ENCODE measurements around the gene USP20. TPM values are rescaled to one million over a fixed set of nuclear protein-coding genes. Genes with fewer than 3 reads are reported as not detected.
A peak's percentile ranks its signal among the peaks of the same experiment; 100 is the strongest.

The USP20 gene
- total RNA-seq, 3 donors from 2014 or later (not counting 1 experiment from before 2014, with no cell fraction given), result 66.8 to 86.1 (median 80.3) TPM

GRCh38 chr9:129812385-129812784 lies 22.9 kb upstream of the USP20 start:
- Histone ChIP-seq H3K27ac (ENCODE audit: low read length) (no peak overlapping the region), H3K4me3 (ENCODE audit: low read length) (no peak overlapping the region), H3K9me3 (ENCODE audit: control insufficient read depth, insufficient read depth, low read length) (no peaks in the 10 kb centered on the region), H3K4me1 (ENCODE audit: control insufficient read depth, insufficient read depth, low read length) (no peaks in the 10 kb centered on the region), H3K36me3 (ENCODE audit: control insufficient read depth, insufficient read depth, low read length) (peaks cover 64% of the 10 kb centered on the region), H3K27me3 (ENCODE audit: control insufficient read depth, insufficient read depth, low read length) (no peaks in the 10 kb centered on the region)
- TF ChIP-seq CTCF (IDR thresholded peaks at IDR 0.05), result no peak
- intact Hi-C loops (cut with micrococcal nuclease), result no loop called here
- WGBS (ENCODE audit: insufficient coverage), result 96% methylated on average over 9 of the region's 9 CpGs
- Mint-ChIP-seq H3K9me3 (no peaks in the 10 kb centered on the region), H3K27ac (peak overlapping the region in 1 of 2 donors; percentile 22), H3K4me1 (peaks cover 9 to 16% of the 10 kb centered on the region in 2 donors), H3K27me3 (ENCODE audit: low read depth in 2 of 2) (no peaks in the 10 kb centered on the region), H3K36me3 (peaks cover 8% of the 10 kb centered on the region), H3K4me3 (no peak overlapping the region)
- ATAC-seq (no peak), DNase-seq (no peak)

- Histone ChIP-seq H3K36me3 (ENCODE audit: control insufficient read depth, insufficient read depth, low read length) (peaks cover 70% of the 10 kb centered on the region), H3K4me1 (ENCODE audit: control insufficient read depth, insufficient read depth, low read length) (no peaks in the 10 kb centered on the region), H3K27me3 (ENCODE audit: control insufficient read depth, insufficient read depth, low read length) (no peaks in the 10 kb centered on the region), H3K9me3 (ENCODE audit: control insufficient read depth, insufficient read depth, low read length) (no peaks in the 10 kb centered on the region), H3K27ac (ENCODE audit: low read length) (no peak overlapping the region), H3K4me3 (ENCODE audit: low read length) (no peak overlapping the region)
- ATAC-seq (no peak), DNase-seq (no peak)
- peaks cover 13 to 18% of the 10 kb centered on the region in 2 donors for H3K4me1 Mint-ChIP-seq
- intact Hi-C loops (cut with micrococcal nuclease), result no loop called here
- H3K27ac Mint-ChIP-seq, result no peak overlapping the region
- no peaks in the 10 kb centered on the region for H3K9me3 Mint-ChIP-seq
- no peak overlapping the region for H3K4me3 Mint-ChIP-seq
- H3K36me3 Mint-ChIP-seq, result peaks cover 8% of the 10 kb centered on the region
- WGBS (ENCODE audit: insufficient coverage), result 96% methylated on average over 9 of the region's 9 CpGs
- no peak for TF ChIP-seq CTCF (IDR thresholded peaks at IDR 0.05)
- no peaks in the 10 kb centered on the region for H3K27me3 Mint-ChIP-seq (ENCODE audit: low read depth in 2 of 2)
Measured at GRCh38 chr9:129813661-129814060, 21.6 kb upstream of the USP20 start.

GRCh38 chr9:129814432-129815223 lies 20.6 kb upstream of the USP20 start:
- H3K36me3 ChIP-seq (ENCODE audit: control insufficient read depth, insufficient read depth, low read length), result peaks cover 67% of the 10 kb centered on the region
- H3K27ac Mint-ChIP-seq, result no peak overlapping the region

More at GRCh38 chr9:129814432-129815223, 20.6 kb upstream of the USP20 start:
- H3K4me3 ChIP-seq (ENCODE audit: low read length), result no peak overlapping the region
- Mint-ChIP-seq H3K9me3 (no peaks in the 10 kb centered on the region), H3K4me1 (peaks cover 18 to 21% of the 10 kb centered on the region in 2 donors), H3K4me3 (no peak overlapping the region), H3K27me3 (ENCODE audit: low read depth in 2 of 2) (no peaks in the 10 kb centered on the region), H3K36me3 (peaks cover 8% of the 10 kb centered on the region)
- no peaks in the 10 kb centered on the region for H3K27me3 ChIP-seq (ENCODE audit: control insufficient read depth, insufficient read depth, low read length)
- TF ChIP-seq CTCF (IDR thresholded peaks at IDR 0.05), result no peak
- no peaks in the 10 kb centered on the region for H3K4me1 ChIP-seq (ENCODE audit: control insufficient read depth, insufficient read depth, low read length)
- H3K9me3 ChIP-seq (ENCODE audit: control insufficient read depth, insufficient read depth, low read length), result no peaks in the 10 kb centered on the region
- 95% methylated on average over 17 of the region's 17 CpGs for WGBS (ENCODE audit: insufficient coverage)
- ATAC-seq (no peak), DNase-seq (no peak)
- H3K27ac ChIP-seq (ENCODE audit: low read length), result no peak overlapping the region
- intact Hi-C loops (cut with micrococcal nuclease), result no loop called here

Data from natural killer cell (primary cell).